ENCODE data around the gene HS3ST5. TPM values are rescaled to one million over a fixed set of nuclear protein-coding genes. Genes with fewer than 3 reads are reported as not detected.
"Not testable (repeated sequence)": the region's sequence is repeated elsewhere in the genome, so short reads cannot be mapped to it uniquely, and the experiment has no call there.

Gene HS3ST5
- total RNA-seq, 3 donors from 2014 or later = not detected

GRCh38 chr6:114228675-114229074, 114.1 kb downstream of the HS3ST5 start:
- no peaks in the 10 kb centered on the region for H3K36me3 ChIP-seq
- H3K9me3 ChIP-seq = no peaks in the 10 kb centered on the region
- H3K27me3 ChIP-seq = no peaks in the 10 kb centered on the region
- DNase-seq (ENCODE audit: low spot score in 2 of 2) = no peak
- no peak overlapping the region for H3K4me3 ChIP-seq
- H3K27ac ChIP-seq = no peak overlapping the region
- TF ChIP-seq POLR2A (IDR thresholded peaks at IDR 0.05) = no peak
- no peak for TF ChIP-seq POLR2AphosphoS5 (IDR thresholded peaks at IDR 0.05)
- no peak for TF ChIP-seq CTCF (IDR thresholded peaks at IDR 0.05)
- H3K4me1 ChIP-seq = no peaks in the 10 kb centered on the region
- intact Hi-C loops (cut with DNase I; ENCODE audit: low total_unique reads) = no loop called here

- no peak for DNase-seq (ENCODE audit: low spot score in 2 of 2)
- Histone ChIP-seq H3K36me3 (no peaks in the 10 kb centered on the region), H3K27me3 (no peaks in the 10 kb centered on the region), H3K9me3 (no peaks in the 10 kb centered on the region), H3K27ac (no peak overlapping the region), H3K4me1 (no peaks in the 10 kb centered on the region), H3K4me3 (no peak overlapping the region)
- intact Hi-C loops (cut with DNase I; ENCODE audit: low total_unique reads) = no loop called here
- no peak for TF ChIP-seq POLR2A (IDR thresholded peaks at IDR 0.05)
- no peak for TF ChIP-seq POLR2AphosphoS5 (IDR thresholded peaks at IDR 0.05)
- TF ChIP-seq CTCF (IDR thresholded peaks at IDR 0.05) = no peak
Measured at GRCh38 chr6:114227944-114228468, 114.8 kb downstream of the HS3ST5 start.

GRCh38 chr6:114220241-114220640, 122.6 kb downstream of the HS3ST5 start:
- Histone ChIP-seq H3K4me3 (no peak overlapping the region), H3K27ac (no peak overlapping the region), H3K36me3 (no peaks in the 10 kb centered on the region), H3K9me3 (no peaks in the 10 kb centered on the region), H3K27me3 (no peaks in the 10 kb centered on the region), H3K4me1 (no peaks in the 10 kb centered on the region)
- no peak for DNase-seq (ENCODE audit: low spot score in 2 of 2)
- intact Hi-C loops (cut with DNase I; ENCODE audit: low total_unique reads) = no loop called here
- no peak for TF ChIP-seq CTCF (IDR thresholded peaks at IDR 0.05)

- no peaks in the 10 kb centered on the region for H3K9me3 ChIP-seq
- no peaks in the 10 kb centered on the region for H3K36me3 ChIP-seq
- intact Hi-C loops (cut with DNase I; ENCODE audit: low total_unique reads) = no loop called here
- no peak overlapping the region for H3K4me3 ChIP-seq
- no peak for DNase-seq (ENCODE audit: low spot score in 2 of 2)
- TF ChIP-seq POLR2A (IDR thresholded peaks at IDR 0.05) (no peak), POLR2AphosphoS5 (IDR thresholded peaks at IDR 0.05) (no peak), CTCF (IDR thresholded peaks at IDR 0.05) (no peak)
- no peaks in the 10 kb centered on the region for H3K27me3 ChIP-seq
- no peaks in the 10 kb centered on the region for H3K4me1 ChIP-seq
- no peak overlapping the region for H3K27ac ChIP-seq
Measured at GRCh38 chr6:114218437-114219340, 124.1 kb downstream of the HS3ST5 start.

GRCh38 chr6:114217996-114218395, 124.8 kb downstream of the HS3ST5 start:
- H3K9me3 ChIP-seq; H3K27me3 ChIP-seq; H3K4me1 ChIP-seq; H3K27ac ChIP-seq; H3K36me3 ChIP-seq; H3K4me3 ChIP-seq; DNase-seq (ENCODE audit: low spot score in 2 of 2); intact Hi-C loops (cut with DNase I; ENCODE audit: low total_unique reads): not testable (repeated sequence)

Measured in breast epithelium (tissue), 4 donors.